ENCODE data around the gene KRT76. TPM values are rescaled to one million over a fixed set of nuclear protein-coding genes. Genes with fewer than 3 reads are reported as not detected.
A peak's percentile ranks its signal among the peaks of the same experiment; 100 is the strongest.

Gene KRT76
- total RNA-seq, 1 donor, result not detected

DNA sequence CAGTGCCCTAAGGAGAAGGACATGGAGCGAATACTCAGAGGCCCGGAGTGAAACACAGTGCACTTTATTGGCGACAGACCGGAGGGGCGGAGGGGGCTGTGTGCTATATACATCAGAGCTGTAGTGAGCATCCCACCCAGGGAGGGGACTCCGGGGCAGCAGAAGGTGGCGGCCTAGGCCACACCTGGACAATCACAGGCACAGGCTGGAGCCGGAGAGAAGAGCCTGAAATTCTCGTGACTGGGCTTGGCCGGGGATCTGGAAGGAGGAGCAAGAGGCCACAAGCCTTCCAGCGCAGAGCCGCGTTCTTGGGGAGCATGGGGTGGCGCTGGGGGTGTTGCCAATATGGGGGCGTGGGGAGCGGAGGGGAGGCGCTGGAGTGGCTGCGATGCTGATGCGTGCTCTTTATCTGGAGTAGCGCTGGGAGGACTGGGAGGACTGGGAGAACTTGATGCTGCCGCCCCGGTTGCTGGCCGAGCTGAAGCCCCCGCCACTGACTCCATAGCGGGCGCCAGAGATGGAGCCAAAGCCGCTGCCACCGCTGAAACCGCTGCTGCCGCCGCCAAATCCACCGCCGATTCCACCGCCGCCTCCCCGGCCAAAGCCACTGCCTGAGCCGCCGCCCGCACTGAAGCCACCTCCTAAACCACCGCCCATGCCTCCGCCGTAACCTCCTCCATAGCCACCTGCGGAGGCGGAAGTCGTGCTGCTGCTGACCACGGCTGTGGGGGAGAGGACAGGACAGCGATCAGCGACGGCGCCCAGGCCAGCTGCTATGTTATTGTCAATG lies 12.7 kb upstream of the KRT76 start:
- H3K4me1 ChIP-seq (ENCODE audit: insufficient read depth, low read length), result no peaks in the 10 kb centered on the region
- no peak overlapping the region for H3K27ac ChIP-seq (ENCODE audit: low read depth, low read length)
- no peak overlapping the region for H3K4me3 ChIP-seq (ENCODE audit: insufficient read depth, low read length)
- no peak overlapping the region for H3K4me2 ChIP-seq (ENCODE audit: insufficient read depth, low read length)
- H3K9me3 ChIP-seq (ENCODE audit: low read depth, low read length), result no peaks in the 10 kb centered on the region
- H3K27me3 ChIP-seq (ENCODE audit: insufficient read depth, low read length), result peaks cover 54% of the 10 kb centered on the region
- no peaks in the 10 kb centered on the region for H3K36me3 ChIP-seq (ENCODE audit: insufficient read depth, low read length)
- peak; percentile 61 for DNase-seq (ENCODE audit: insufficient read length, low spot score, missing footprints)
- H2AFZ ChIP-seq (ENCODE audit: low read length), result no peak overlapping the region
- no peaks in the 10 kb centered on the region for H3K79me2 ChIP-seq (ENCODE audit: insufficient read depth, low read length)
- TF ChIP-seq, protein P1, sequence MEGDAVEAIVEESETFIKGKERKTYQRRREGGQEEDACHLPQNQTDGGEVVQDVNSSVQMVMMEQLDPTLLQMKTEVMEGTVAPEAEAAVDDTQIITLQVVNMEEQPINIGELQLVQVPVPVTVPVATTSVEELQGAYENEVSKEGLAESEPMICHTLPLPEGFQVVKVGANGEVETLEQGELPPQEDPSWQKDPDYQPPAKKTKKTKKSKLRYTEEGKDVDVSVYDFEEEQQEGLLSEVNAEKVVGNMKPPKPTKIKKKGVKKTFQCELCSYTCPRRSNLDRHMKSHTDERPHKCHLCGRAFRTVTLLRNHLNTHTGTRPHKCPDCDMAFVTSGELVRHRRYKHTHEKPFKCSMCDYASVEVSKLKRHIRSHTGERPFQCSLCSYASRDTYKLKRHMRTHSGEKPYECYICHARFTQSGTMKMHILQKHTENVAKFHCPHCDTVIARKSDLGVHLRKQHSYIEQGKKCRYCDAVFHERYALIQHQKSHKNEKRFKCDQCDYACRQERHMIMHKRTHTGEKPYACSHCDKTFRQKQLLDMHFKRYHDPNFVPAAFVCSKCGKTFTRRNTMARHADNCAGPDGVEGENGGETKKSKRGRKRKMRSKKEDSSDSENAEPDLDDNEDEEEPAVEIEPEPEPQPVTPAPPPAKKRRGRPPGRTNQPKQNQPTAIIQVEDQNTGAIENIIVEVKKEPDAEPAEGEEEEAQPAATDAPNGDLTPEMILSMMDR (IDR thresholded peaks at IDR 0.05; ENCODE audit: extremely low read depth, low read depth, low read length), result no peak
- H4K20me1 ChIP-seq (ENCODE audit: insufficient read depth, low read length), result no peaks in the 10 kb centered on the region

DNA sequence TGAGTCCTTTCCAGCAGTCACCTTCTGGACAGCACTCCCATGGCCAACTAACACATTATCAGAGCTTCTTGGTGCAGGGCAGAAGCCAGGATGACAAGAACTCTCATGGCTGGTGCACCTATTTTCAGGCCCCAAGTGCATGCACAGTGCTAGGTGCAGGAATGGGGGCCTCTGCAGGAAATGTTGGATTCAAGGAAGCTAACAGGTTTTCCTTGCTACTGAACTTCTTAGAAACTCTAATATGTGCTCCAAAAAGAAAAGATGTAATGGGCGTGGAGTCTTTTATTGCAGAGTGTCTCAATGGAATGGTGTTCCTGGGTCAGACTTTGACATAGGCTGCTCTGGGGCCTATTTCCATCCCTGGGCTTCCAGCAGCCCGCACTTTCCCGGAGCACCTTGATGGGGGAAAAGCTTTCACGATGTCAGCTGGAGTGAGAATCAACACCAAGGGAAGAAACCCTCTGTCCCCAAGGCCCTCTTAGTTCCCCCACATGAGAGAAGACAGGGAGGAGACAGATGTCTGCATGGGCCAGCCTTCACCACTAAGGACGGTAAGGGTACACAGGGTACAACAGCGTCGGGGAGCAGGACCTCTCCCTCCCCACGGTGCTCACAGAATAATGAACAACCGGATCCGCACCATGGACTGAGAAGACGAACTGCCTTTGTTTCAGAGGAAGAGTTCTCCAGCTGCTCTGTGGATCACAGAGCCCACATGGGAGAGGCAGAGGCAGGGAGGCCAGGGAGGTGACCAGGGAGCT lies 11.9 kb upstream of the KRT76 start:
- H3K27ac ChIP-seq (ENCODE audit: low read depth, low read length), result no peak overlapping the region
- H3K9me3 ChIP-seq (ENCODE audit: low read depth, low read length), result no peaks in the 10 kb centered on the region
- no peaks in the 10 kb centered on the region for H3K36me3 ChIP-seq (ENCODE audit: insufficient read depth, low read length)
- H3K4me2 ChIP-seq (ENCODE audit: insufficient read depth, low read length), result no peak overlapping the region
- no peak overlapping the region for H3K4me3 ChIP-seq (ENCODE audit: insufficient read depth, low read length)
- TF ChIP-seq, protein P1 (IDR thresholded peaks at IDR 0.05; ENCODE audit: extremely low read depth, low read depth, low read length), result no peak
- no peak overlapping the region for H2AFZ ChIP-seq (ENCODE audit: low read length)
- H4K20me1 ChIP-seq (ENCODE audit: insufficient read depth, low read length), result no peaks in the 10 kb centered on the region
- DNase-seq (ENCODE audit: insufficient read length, low spot score, missing footprints), result no peak
- H3K4me1 ChIP-seq (ENCODE audit: insufficient read depth, low read length), result no peaks in the 10 kb centered on the region
- H3K79me2 ChIP-seq (ENCODE audit: insufficient read depth, low read length), result no peaks in the 10 kb centered on the region
- H3K27me3 ChIP-seq (ENCODE audit: insufficient read depth, low read length), result peaks cover 57% of the 10 kb centered on the region

DNA sequence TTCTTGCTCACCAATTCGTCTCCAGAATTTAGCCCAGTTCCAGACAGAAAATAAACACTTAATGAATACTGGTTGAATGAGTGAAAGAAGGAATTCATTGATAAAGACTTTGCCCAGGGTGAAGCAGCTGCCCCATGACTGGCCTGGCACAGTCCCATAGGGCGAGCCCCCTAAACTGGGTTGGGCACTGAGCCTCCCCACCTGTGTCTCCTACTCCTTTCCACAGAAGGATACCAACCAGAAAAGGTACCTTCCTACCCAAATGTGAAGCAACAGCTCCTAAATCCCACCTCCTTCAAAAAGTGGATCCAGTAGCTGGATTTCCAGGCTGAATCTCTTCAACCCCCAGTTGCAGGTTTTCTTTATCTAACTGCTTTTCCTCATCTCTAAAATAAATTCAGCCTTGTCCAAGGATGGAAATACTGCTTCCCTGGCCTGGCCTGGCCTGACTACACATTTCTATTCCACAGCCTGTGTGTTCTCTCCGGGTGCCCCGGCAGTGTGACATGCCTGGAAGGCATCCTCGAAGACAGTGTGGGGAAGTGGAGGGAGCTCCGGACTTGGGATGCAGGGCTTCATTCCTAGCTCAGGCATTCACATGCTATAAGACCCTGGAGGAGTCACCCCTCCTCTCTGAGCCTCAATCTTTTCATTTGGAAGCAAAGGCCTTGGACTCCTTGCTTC lies 11.2 kb upstream of the KRT76 start:
- Histone ChIP-seq H3K4me1 (ENCODE audit: insufficient read depth, low read length) (no peaks in the 10 kb centered on the region), H3K27ac (ENCODE audit: low read depth, low read length) (no peak overlapping the region), H3K4me3 (ENCODE audit: insufficient read depth, low read length) (no peak overlapping the region), H4K20me1 (ENCODE audit: insufficient read depth, low read length) (no peaks in the 10 kb centered on the region), H3K36me3 (ENCODE audit: insufficient read depth, low read length) (no peaks in the 10 kb centered on the region), H2AFZ (ENCODE audit: low read length) (no peak overlapping the region), H3K79me2 (ENCODE audit: insufficient read depth, low read length) (no peaks in the 10 kb centered on the region), H3K4me2 (ENCODE audit: insufficient read depth, low read length) (no peak overlapping the region), H3K9me3 (ENCODE audit: low read depth, low read length) (no peaks in the 10 kb centered on the region), H3K27me3 (ENCODE audit: insufficient read depth, low read length) (peaks cover 64% of the 10 kb centered on the region)
- no peak for DNase-seq (ENCODE audit: insufficient read length, low spot score, missing footprints)
- TF ChIP-seq, protein P1 (IDR thresholded peaks at IDR 0.05; ENCODE audit: extremely low read depth, low read depth, low read length), result no peak

All from osteoblast (primary cell).